IPS-15b (cell line): ENCODE measurements around the gene LRRC14B.
"Not testable (repeated sequence)": the region's sequence is repeated elsewhere in the genome, so short reads cannot be mapped to it uniquely, and the experiment has no call there.

Experiments used
- H3K27me3 ChIP-seq: one replicate; pipeline ENCODE4 v1.6.1; 2013; ENCODE audit warnings: low read length; ENCODE audit not compliant: control insufficient read depth, insufficient read depth
- H3K36me3 ChIP-seq: one replicate; pipeline ENCODE4 v1.6.1; 2013; ENCODE audit warnings: low read length; ENCODE audit not compliant: control insufficient read depth, insufficient read depth
- H3K4me1 ChIP-seq: one replicate; pipeline ENCODE4 v1.6.1; 2013; ENCODE audit warnings: mild to moderate bottlenecking, low read length; ENCODE audit not compliant: control insufficient read depth, insufficient read depth
- H3K4me3 ChIP-seq: one replicate; pipeline ENCODE4 v1.5.1; 2013; ENCODE audit warnings: low read depth, low read length
- H3K9ac ChIP-seq: one replicate; pipeline ENCODE4 v1.6.1; 2013; ENCODE audit warnings: low read depth, mild to moderate bottlenecking, low read length
- H3K9me3 ChIP-seq: one replicate; pipeline ENCODE4 v1.6.1; 2013; ENCODE audit warnings: mild to moderate bottlenecking, low read length; ENCODE audit not compliant: control insufficient read depth, insufficient read depth

The LRRC14B gene

DNA sequence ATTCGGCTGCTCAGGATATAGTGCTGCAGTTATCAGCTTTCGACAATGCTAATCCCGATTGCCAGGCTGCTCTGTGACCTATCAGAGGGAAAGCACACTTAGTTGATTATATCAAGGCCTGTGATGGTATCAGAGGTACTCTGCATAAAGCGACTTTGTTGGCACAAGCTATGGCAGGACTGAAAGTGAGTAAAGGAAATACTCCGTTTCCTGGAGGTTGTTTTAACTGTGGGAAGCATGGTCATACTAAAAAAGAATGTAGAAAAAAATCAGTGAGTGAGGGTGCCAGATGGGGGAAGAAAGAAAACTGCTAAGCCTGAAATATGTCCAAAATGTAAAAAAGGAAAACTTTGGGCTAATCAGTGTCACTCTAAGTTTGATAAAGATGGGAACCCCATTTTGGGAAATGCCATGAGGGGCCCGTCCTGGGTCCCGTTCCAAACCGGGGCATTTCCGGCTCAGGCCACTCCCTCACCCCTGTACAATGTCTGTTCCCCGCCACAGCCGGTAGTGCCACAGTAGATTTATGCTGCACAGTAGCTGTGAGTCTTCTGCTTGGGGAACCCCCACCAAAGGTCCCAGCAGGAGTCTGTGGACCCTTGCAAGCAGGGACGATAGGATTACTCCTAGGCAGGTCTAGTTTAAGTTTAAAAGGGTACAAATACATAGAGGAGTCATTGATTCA, 52.5 kb downstream of the LRRC14B start:
- not testable (repeated sequence) for H3K27me3 ChIP-seq, H3K4me1 ChIP-seq, H3K9ac ChIP-seq, H3K4me3 ChIP-seq, H3K9me3 ChIP-seq
- peaks cover 26% of the 10 kb centered on the region for H3K36me3 ChIP-seq

- H3K4me1 ChIP-seq, H3K9me3 ChIP-seq, H3K4me3 ChIP-seq, H3K9ac ChIP-seq, H3K27me3 ChIP-seq: not testable (repeated sequence)
- peaks cover 22% of the 10 kb centered on the region for H3K36me3 ChIP-seq
Observed at GRCh38 chr5:245717-246116, 54.4 kb downstream of the LRRC14B start.
